Activated naive CD8-positive, alpha-beta T cell treated with anti-CD3 and anti-CD28 coated beads, Interleukin-2, amount 10 ng/mL, durations not matched to agents 7 days and 5 days (primary cell): Measurements from ENCODE around the gene SLC1A5. TPM values are rescaled to one million over a fixed set of nuclear protein-coding genes. Genes with fewer than 3 reads are reported as not detected.

Source experiments
- ATAC-seq: fragments of 150-1000 bp; cut with Tn5 transposase; one replicate; pipeline ENCODE4 v1.10.0; 2021; ENCODE audit warnings: low read depth, moderate library complexity
- POLR2A ChIA-PET: fragments of 350-600 bp; sonication (Branson Sonifier 250); formaldehyde crosslinking; loops from one replicate; lab custom pipeline; 2021; ENCODE audit warnings: antibody characterized with exemption; lab: Charles Lee
- DNase-seq: peaks from one replicate; pipeline ENCODE4 v3.0.0; 2021
- H3K27ac Mint-ChIP-seq: one replicate; pipeline ENCODE4 v1.8.0; 2022; ENCODE audit warnings: mild to moderate bottlenecking, mixed read lengths
- H3K27me3 Mint-ChIP-seq: one replicate; pipeline ENCODE4 v1.8.0; 2022; ENCODE audit warnings: mild to moderate bottlenecking, moderate library complexity, mixed read lengths
- H3K36me3 Mint-ChIP-seq: one replicate; pipeline ENCODE4 v1.8.0; 2021; ENCODE audit warnings: mild to moderate bottlenecking, mixed read lengths
- H3K4me1 Mint-ChIP-seq: one replicate; pipeline ENCODE4 v1.8.0; 2021; ENCODE audit warnings: mixed read lengths
- H3K4me3 Mint-ChIP-seq: one replicate; pipeline ENCODE4 v1.8.0; 2022; ENCODE audit warnings: mild to moderate bottlenecking, moderate library complexity, mixed read lengths
- H3K9me3 Mint-ChIP-seq: one replicate; pipeline ENCODE4 v1.8.0; 2021; ENCODE audit warnings: mixed read lengths
- total RNA-seq, 2 experiments: library from RNA; stranded (reverse); gene quantifications; one replicate each; pipeline ENCODE4 v1.2.3, GENCODE V29; 2021

The SLC1A5 gene
- total RNA-seq, 2 experiments from 2014 or later, result 121 to 127 TPM

GRCh38 chr19:46742926-46743480, 45.4 kb downstream of the SLC1A5 start:
- no peaks in the 10 kb centered on the region for H3K27me3 Mint-ChIP-seq
- peaks cover 3% of the 10 kb centered on the region for H3K36me3 Mint-ChIP-seq
- POLR2A ChIA-PET, result no interaction called here
- H3K4me1 Mint-ChIP-seq, result peaks cover 42% of the 10 kb centered on the region
- H3K27ac Mint-ChIP-seq, result no peak overlapping the region
- ATAC-seq, result no peak
- H3K4me3 Mint-ChIP-seq, result no peak overlapping the region
- DNase-seq, result no peak
- no peaks in the 10 kb centered on the region for H3K9me3 Mint-ChIP-seq

DNA sequence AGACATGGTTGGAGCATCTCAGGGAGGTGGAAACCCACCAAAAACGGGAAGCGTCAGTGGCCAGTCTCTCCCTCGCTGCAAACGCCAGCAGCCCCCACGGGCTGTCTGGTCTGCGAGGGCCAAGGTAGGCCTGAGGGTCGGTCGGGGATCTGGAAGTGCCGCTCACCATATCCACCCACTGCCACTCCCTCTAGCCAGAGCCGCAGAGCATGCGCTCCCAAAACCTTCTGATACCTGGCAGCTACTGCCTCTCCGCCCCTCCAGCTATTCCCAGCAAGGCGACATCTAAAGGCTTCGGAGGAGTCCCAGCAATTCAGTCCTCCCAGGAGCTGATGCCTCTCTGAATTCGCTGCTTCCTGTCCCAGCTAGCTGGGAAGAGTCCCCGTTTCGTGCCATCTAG, 46.9 kb downstream of the SLC1A5 start:
- POLR2A ChIA-PET, result interaction anchor here (0.6 to 1.2 kb wide), 3 partner anchors 12 to 140 kb away, joined by 3 to 4 read pairs (median 3); partner anchors contain the start of gene CALM3
- Mint-ChIP-seq H3K9me3 (no peaks in the 10 kb centered on the region), H3K27me3 (no peaks in the 10 kb centered on the region), H3K4me3 (no peak overlapping the region), H3K4me1 (peaks cover 35% of the 10 kb centered on the region), H3K27ac (no peak overlapping the region), H3K36me3 (peaks cover 8% of the 10 kb centered on the region)
- no peak for DNase-seq
- ATAC-seq, result no peak

GRCh38 chr19:46739290-46739771, 49.1 kb downstream of the SLC1A5 start:
- no peak overlapping the region for H3K27ac Mint-ChIP-seq
- ATAC-seq, result no peak
- H3K4me3 Mint-ChIP-seq, result no peak overlapping the region
- no peaks in the 10 kb centered on the region for H3K27me3 Mint-ChIP-seq
- POLR2A ChIA-PET, result interaction anchor here (0.8 kb wide), 1 partner anchor 26 kb away, joined by 4 read pairs; no protein-coding TSS in a partner anchor
- H3K36me3 Mint-ChIP-seq, result peaks cover 8% of the 10 kb centered on the region
- peaks cover 26% of the 10 kb centered on the region for H3K4me1 Mint-ChIP-seq
- DNase-seq, result no peak
- H3K9me3 Mint-ChIP-seq, result no peaks in the 10 kb centered on the region

DNA sequence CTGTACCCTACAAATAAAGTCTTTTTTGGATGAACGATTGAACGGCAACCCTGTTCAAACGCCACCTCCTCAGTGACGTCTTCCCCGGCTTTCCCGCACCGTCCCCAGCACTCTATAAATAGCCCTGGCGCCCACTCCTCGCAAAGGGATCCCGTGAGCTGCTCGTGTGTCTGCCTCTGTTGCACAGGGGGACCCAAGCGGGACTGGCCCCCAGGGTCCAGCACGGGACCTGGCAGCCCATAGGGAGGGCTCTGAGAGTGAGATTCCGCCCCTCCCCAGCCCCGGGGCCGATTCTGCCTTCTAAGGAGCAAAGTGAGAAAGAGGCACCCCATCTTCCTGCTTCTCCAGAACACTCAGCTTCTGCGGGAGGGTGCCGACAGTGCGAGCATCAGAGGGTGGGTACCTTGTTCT, 50.6 kb downstream of the SLC1A5 start:
- Mint-ChIP-seq H3K27ac (no peak overlapping the region), H3K27me3 (no peaks in the 10 kb centered on the region), H3K4me3 (no peak overlapping the region), H3K9me3 (no peaks in the 10 kb centered on the region), H3K4me1 (peaks cover 15% of the 10 kb centered on the region), H3K36me3 (peaks cover 9% of the 10 kb centered on the region)
- ATAC-seq, result no peak
- POLR2A ChIA-PET, result no interaction called here
- no peak for DNase-seq

GRCh38 chr19:46737298-46737654, 51.1 kb downstream of the SLC1A5 start:
- H3K4me3 Mint-ChIP-seq, result no peak overlapping the region
- POLR2A ChIA-PET, result interaction anchor here (0.7 to 1.4 kb wide), 2 partner anchors 84 to 103 kb away, joined by 3 read pairs; no protein-coding TSS in a partner anchor
- H3K9me3 Mint-ChIP-seq, result no peaks in the 10 kb centered on the region
- peaks cover 9% of the 10 kb centered on the region for H3K36me3 Mint-ChIP-seq
- ATAC-seq, result no peak
- no peak for DNase-seq
- no peak overlapping the region for H3K27ac Mint-ChIP-seq
- no peaks in the 10 kb centered on the region for H3K27me3 Mint-ChIP-seq
- H3K4me1 Mint-ChIP-seq, result peaks cover 14% of the 10 kb centered on the region

DNA sequence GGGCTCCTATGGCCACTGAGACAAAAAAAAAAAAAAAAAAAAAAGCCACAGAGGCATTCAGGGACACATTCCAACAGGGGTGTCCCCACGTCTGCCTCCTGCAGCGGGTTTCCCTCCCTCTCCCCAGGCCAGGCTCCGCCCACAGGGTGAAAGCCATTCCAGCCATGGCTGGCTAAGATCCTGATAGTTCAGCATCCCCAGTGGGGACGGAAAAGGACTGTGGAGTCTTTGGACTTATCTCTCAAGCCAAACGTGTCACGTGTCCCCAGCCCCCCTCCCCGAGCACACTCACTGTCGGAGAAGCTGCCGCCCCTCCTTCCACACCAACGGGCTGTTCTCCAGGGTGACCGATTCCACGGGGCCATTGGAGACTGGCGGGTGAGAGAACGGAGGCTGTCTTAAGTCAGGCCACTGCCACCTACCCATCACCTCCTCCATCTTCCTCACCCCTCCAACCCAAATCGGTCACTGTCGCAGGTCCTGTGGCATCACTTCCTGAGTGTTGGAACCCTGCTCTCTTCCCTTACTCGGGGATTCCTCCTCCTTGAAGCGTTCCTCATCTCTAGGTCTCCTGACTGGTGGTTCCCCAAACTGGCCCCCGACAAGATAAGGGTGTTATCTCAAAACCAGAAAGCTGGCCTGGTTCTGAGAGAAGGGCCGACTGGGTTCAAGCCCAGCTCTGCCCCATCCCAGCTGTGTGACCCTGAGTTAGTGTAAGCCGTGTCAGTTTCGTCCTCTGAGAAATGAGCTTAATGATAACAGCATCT, 51.7 kb downstream of the SLC1A5 start:
- H3K36me3 Mint-ChIP-seq, result peaks cover 10% of the 10 kb centered on the region

DNA sequence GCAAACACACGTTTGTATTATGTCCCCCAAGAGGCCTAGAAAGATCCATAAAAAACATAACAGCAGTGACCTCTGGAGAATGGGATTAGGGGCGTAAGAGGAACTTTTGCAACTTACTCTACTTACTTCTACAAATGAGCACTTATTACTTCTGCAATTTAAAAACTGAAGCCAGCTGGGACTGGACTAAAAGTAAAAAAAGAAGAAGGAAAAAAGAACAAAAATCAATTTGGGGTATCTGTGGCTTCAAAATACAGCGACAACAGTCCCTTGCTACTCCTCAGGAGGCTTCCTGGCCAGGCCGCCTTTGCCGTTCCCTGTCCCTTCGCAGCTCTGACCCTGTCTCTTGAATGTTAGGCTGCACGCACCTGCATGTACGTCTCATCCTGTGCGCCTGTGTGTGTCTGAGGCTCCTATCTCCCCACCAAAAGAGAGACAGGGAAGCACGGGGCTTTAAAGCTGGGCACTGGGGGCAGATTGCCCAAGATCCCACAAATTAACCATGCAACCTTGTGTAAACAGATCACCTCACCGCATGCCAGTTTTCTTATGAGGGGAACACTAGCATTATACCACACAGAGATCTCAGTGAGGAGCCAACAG, 54.6 kb downstream of the SLC1A5 start:
- H3K36me3 Mint-ChIP-seq, result peaks cover 15% of the 10 kb centered on the region
- no peaks in the 10 kb centered on the region for H3K27me3 Mint-ChIP-seq

More for the DNA sequence above, 51.7 kb downstream of the SLC1A5 start:
- Mint-ChIP-seq H3K27ac (no peak overlapping the region), H3K4me1 (peaks cover 15% of the 10 kb centered on the region), H3K27me3 (no peaks in the 10 kb centered on the region), H3K4me3 (no peak overlapping the region), H3K9me3 (no peaks in the 10 kb centered on the region)
- ATAC-seq (no peak), DNase-seq (no peak)
- POLR2A ChIA-PET, result interaction anchor here (0.6 to 1.4 kb wide), 3 partner anchors 37 to 103 kb away, joined by 3 to 8 read pairs (median 3); no protein-coding TSS in a partner anchor

GRCh38 chr19:46732966-46733689, 55.3 kb downstream of the SLC1A5 start:
- ATAC-seq (no peak), DNase-seq (no peak)
- Mint-ChIP-seq H3K27ac (no peak overlapping the region), H3K9me3 (no peaks in the 10 kb centered on the region), H3K4me1 (peaks cover 16% of the 10 kb centered on the region), H3K4me3 (no peak overlapping the region), H3K27me3 (no peaks in the 10 kb centered on the region), H3K36me3 (peaks cover 19% of the 10 kb centered on the region)
- POLR2A ChIA-PET, result no interaction called here

More for the DNA sequence above, 54.6 kb downstream of the SLC1A5 start:
- Mint-ChIP-seq H3K27ac (no peak overlapping the region), H3K9me3 (no peaks in the 10 kb centered on the region), H3K4me1 (peaks cover 11% of the 10 kb centered on the region), H3K4me3 (no peak overlapping the region)
- DNase-seq, result no peak
- POLR2A ChIA-PET, result no interaction called here
- no peak for ATAC-seq

DNA sequence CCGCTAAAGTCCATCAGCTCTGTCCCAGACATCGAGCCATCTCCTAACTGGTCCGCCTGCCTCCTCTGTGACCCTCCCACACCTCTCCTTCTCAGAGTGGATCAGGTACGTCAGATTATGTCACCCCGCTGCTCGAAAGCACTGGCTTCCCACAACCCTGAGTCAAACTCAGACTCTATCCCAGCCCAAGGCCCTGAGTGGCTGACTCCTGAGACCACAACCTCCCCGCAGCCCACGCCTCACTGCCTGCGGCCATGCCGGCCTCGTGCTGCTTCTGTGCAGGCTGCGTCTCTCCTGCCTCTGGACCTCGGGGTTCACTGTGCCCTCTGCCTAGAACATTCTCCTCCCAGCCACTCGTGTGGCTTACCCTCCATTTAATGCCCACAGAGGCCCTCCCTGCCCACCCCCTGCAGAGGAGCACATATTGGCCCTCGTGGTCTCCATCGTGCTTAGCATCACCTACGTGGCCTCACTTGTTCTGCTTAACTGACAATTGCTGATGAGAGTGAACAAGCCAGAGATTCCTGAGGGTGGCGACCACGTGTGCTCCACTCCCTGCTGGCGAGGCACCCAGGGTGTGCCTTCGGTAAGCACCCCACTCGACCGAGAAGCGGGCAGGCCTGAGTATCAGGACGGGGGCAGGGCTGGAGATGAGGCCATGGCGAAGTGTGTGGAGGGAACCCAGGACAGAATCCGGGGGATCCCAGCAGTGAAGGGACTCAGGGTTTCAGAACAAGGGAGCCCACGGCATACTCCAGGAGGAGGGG, 56.0 kb downstream of the SLC1A5 start:
- DNase-seq, result no peak
- POLR2A ChIA-PET, result no interaction called here
- no peaks in the 10 kb centered on the region for H3K9me3 Mint-ChIP-seq
- peaks cover 17% of the 10 kb centered on the region for H3K4me1 Mint-ChIP-seq
- peak overlapping the region; percentile 38 for H3K27ac Mint-ChIP-seq
- peaks cover 18% of the 10 kb centered on the region for H3K36me3 Mint-ChIP-seq
- ATAC-seq, result no peak
- no peaks in the 10 kb centered on the region for H3K27me3 Mint-ChIP-seq
- no peak overlapping the region for H3K4me3 Mint-ChIP-seq

- Mint-ChIP-seq H3K9me3 (no peaks in the 10 kb centered on the region), H3K4me1 (peaks cover 17% of the 10 kb centered on the region), H3K27ac (no peak overlapping the region), H3K36me3 (peaks cover 21% of the 10 kb centered on the region), H3K4me3 (no peak overlapping the region), H3K27me3 (no peaks in the 10 kb centered on the region)
- DNase-seq (no peak), ATAC-seq (no peak)
- POLR2A ChIA-PET, result interaction anchor here (0.7 kb wide), 1 partner anchor 27 kb away, joined by 3 read pairs; no protein-coding TSS in a partner anchor
Measured at GRCh38 chr19:46731584-46731983, 56.8 kb downstream of the SLC1A5 start.

GRCh38 chr19:46731007-46731501, 57.3 kb downstream of the SLC1A5 start:
- Mint-ChIP-seq H3K27ac (no peak overlapping the region), H3K4me3 (no peak overlapping the region), H3K27me3 (no peaks in the 10 kb centered on the region), H3K9me3 (no peaks in the 10 kb centered on the region), H3K4me1 (peaks cover 19% of the 10 kb centered on the region), H3K36me3 (peaks cover 21% of the 10 kb centered on the region)
- ATAC-seq (no peak), DNase-seq (no peak)
- POLR2A ChIA-PET, result interaction anchor here (0.7 to 0.8 kb wide), 2 partner anchors 14 to 28 kb away, joined by 3 read pairs; no protein-coding TSS in a partner anchor

GRCh38 chr19:46730595-46730994, 57.8 kb downstream of the SLC1A5 start:
- peaks cover 19% of the 10 kb centered on the region for H3K4me1 Mint-ChIP-seq
- no peaks in the 10 kb centered on the region for H3K9me3 Mint-ChIP-seq
- DNase-seq, result no peak
- peaks cover 21% of the 10 kb centered on the region for H3K36me3 Mint-ChIP-seq
- no peak overlapping the region for H3K27ac Mint-ChIP-seq
- H3K4me3 Mint-ChIP-seq, result no peak overlapping the region
- POLR2A ChIA-PET, result interaction anchor here (0.8 kb wide), 1 partner anchor 14 kb away, joined by 3 read pairs; no protein-coding TSS in a partner anchor
- ATAC-seq, result no peak
- H3K27me3 Mint-ChIP-seq, result no peaks in the 10 kb centered on the region
